H9 (cell line): ENCODE measurements around the gene PLXNA2. TPM values are rescaled to one million over a fixed set of nuclear protein-coding genes. Genes with fewer than 3 reads are reported as not detected.

ENCODE experiments used
- DNase-seq: peaks from one replicate; pipeline ENCODE4 v3.0.0-alpha.2; 2017
- H2AFZ ChIP-seq: one replicate; pipeline ENCODE4 v1.6.1; 2013; ENCODE audit warnings: mild to moderate bottlenecking, low read length, control low read depth, moderate library complexity
- H2AK5ac ChIP-seq: 2 replicates; pipeline ENCODE4 v1.6.1; 2013; ENCODE audit warnings: low read length, control low read depth, mixed read lengths; ENCODE audit not compliant: insufficient read length
- H2BK120ac ChIP-seq: one replicate; pipeline ENCODE4 v1.6.1; 2013; ENCODE audit warnings: low read depth, mild to moderate bottlenecking, low read length, control low read depth, inconsistent platforms; ENCODE audit not compliant: poor library complexity, severe bottlenecking
- H2BK12ac ChIP-seq: 2 replicates; pipeline ENCODE4 v1.6.1; 2013; ENCODE audit warnings: low read length, control low read depth, mixed read lengths, low read depth; ENCODE audit not compliant: insufficient read length
- H2BK15ac ChIP-seq: 2 replicates; pipeline ENCODE4 v1.6.1; 2013; ENCODE audit warnings: low read depth, low read length, control low read depth
- H2BK20ac ChIP-seq: one replicate; pipeline ENCODE4 v1.6.1; 2013; ENCODE audit warnings: low read depth, mild to moderate bottlenecking, low read length, control low read depth, inconsistent platforms; ENCODE audit not compliant: poor library complexity, severe bottlenecking
- H2BK5ac ChIP-seq: 2 replicates; pipeline ENCODE4 v1.6.1; 2013; ENCODE audit warnings: low read length, control low read depth, mixed read lengths; ENCODE audit not compliant: insufficient read length
- H3K14ac ChIP-seq: 2 replicates; pipeline ENCODE4 v1.6.1; 2013; ENCODE audit warnings: low read length, control low read depth; ENCODE audit not compliant: insufficient read depth
- H3K18ac ChIP-seq: 2 replicates; pipeline ENCODE4 v1.6.1; 2013; ENCODE audit warnings: low read depth, mild to moderate bottlenecking, mixed read lengths, low read length, control low read depth; ENCODE audit not compliant: insufficient read length
- H3K23ac ChIP-seq: 2 replicates; pipeline ENCODE4 v1.6.1; 2013; ENCODE audit warnings: low read length, control low read depth, mixed read lengths, low read depth; ENCODE audit not compliant: insufficient read length
- H3K23me2 ChIP-seq: 2 replicates; pipeline ENCODE4 v1.6.1; 2013; ENCODE audit warnings: low read depth, mild to moderate bottlenecking, mixed read lengths, low read length, control low read depth; ENCODE audit not compliant: insufficient read length, poor library complexity, severe bottlenecking
- H3K27ac ChIP-seq: 2 replicates; pipeline ENCODE4 v1.5.1; 2013; ENCODE audit warnings: low read length, control low read depth, mixed read lengths, low read depth; ENCODE audit not compliant: insufficient read length
- H3K27me3 ChIP-seq: 2 replicates; pipeline ENCODE4 v1.6.1; 2013; ENCODE audit warnings: low read length, control low read depth, inconsistent platforms; ENCODE audit not compliant: insufficient read depth
- H3K4ac ChIP-seq: 2 replicates; pipeline ENCODE4 v1.6.1; 2013; ENCODE audit warnings: low read depth, mild to moderate bottlenecking, control low read depth, inconsistent platforms, low read length, moderate library complexity
- H3K4me1 ChIP-seq: 2 replicates; pipeline ENCODE4 v1.6.1; 2013; ENCODE audit warnings: low read length, control low read depth, inconsistent platforms; ENCODE audit not compliant: insufficient read depth
- H3K4me2 ChIP-seq: 2 replicates; pipeline ENCODE4 v1.6.1; 2013; ENCODE audit warnings: low read length, control low read depth, mixed read lengths; ENCODE audit not compliant: insufficient read length, insufficient read depth
- H3K56ac ChIP-seq: 2 replicates; pipeline ENCODE4 v1.6.1; 2013; ENCODE audit warnings: low read depth, mild to moderate bottlenecking, mixed read lengths, low read length, control low read depth; ENCODE audit not compliant: insufficient read length
- H3K79me1 ChIP-seq: 2 replicates; pipeline ENCODE4 v1.6.1; 2013; ENCODE audit warnings: low read depth, mild to moderate bottlenecking, moderate library complexity, low read length, control low read depth, inconsistent platforms; ENCODE audit not compliant: insufficient read depth, poor library complexity, severe bottlenecking
- H3K79me2 ChIP-seq: 2 replicates; pipeline ENCODE4 v1.6.1; 2013; ENCODE audit warnings: low read length, control low read depth, inconsistent platforms; ENCODE audit not compliant: insufficient read depth
- H3K9ac ChIP-seq: 2 replicates; pipeline ENCODE4 v1.6.1; 2013; ENCODE audit warnings: low read length, control low read depth, mixed read lengths; ENCODE audit not compliant: insufficient read length; ENCODE audit errors: extremely low read depth
- H3K9me3 ChIP-seq: one replicate; pipeline ENCODE4 v1.6.1; 2013; ENCODE audit warnings: low read depth, low read length, inconsistent platforms; ENCODE audit not compliant: control insufficient read depth
- H3T11ph ChIP-seq: one replicate; pipeline ENCODE4 v1.6.1; 2013; ENCODE audit warnings: mild to moderate bottlenecking, low read length, control low read depth, inconsistent platforms
- H4K20me1 ChIP-seq: one replicate; pipeline ENCODE4 v1.6.1; 2013; ENCODE audit not compliant: control insufficient read depth, insufficient read length, insufficient read depth
- H4K5ac ChIP-seq: 2 replicates; pipeline ENCODE4 v1.6.1; 2013; ENCODE audit warnings: low read depth, mild to moderate bottlenecking, mixed read lengths, low read length, control low read depth; ENCODE audit not compliant: insufficient read length
- H4K8ac ChIP-seq: replicated peaks from 2 replicates; pipeline ENCODE4 v1.6.1; 2013; ENCODE audit warnings: low read length, control low read depth, mixed read lengths, low read depth; ENCODE audit not compliant: insufficient read length
- H4K91ac ChIP-seq: 2 replicates; pipeline ENCODE4 v1.6.1; 2013; ENCODE audit warnings: low read depth, mild to moderate bottlenecking, moderate library complexity, mixed read lengths, low read length, control low read depth; ENCODE audit not compliant: insufficient read length
- H3K27ac Mint-ChIP-seq, 3 experiments: 2 replicates in 2 of 3; 3 replicates in 1 of 3; pipeline ENCODE4 v1.8.0; 2020 to 2021; ENCODE audit warnings: mixed read lengths in 3 of 3, mild to moderate bottlenecking in 1 of 3, moderate library complexity in 1 of 3
- H3K27me3 Mint-ChIP-seq: 2 replicates; pipeline ENCODE4 v1.8.0; 2021; ENCODE audit warnings: low read depth, mild to moderate bottlenecking, moderate library complexity, mixed read lengths
- H3K36me3 Mint-ChIP-seq, 3 experiments: 2 replicates in 2 of 3; 3 replicates in 1 of 3; pipeline ENCODE4 v1.8.0; 2020 to 2021; ENCODE audit warnings: low read depth in 3 of 3, mixed read lengths in 3 of 3; ENCODE audit not compliant: insufficient read depth in 1 of 3
- H3K4me1 Mint-ChIP-seq, 2 experiments: 2 replicates each; pipeline ENCODE4 v1.8.0; 2020; ENCODE audit warnings: mixed read lengths in 2 of 2
- H3K4me3 Mint-ChIP-seq, 2 experiments: 2 replicates in 1 of 2; 3 replicates in 1 of 2; pipeline ENCODE4 v1.8.0; 2020 to 2021; ENCODE audit warnings: mild to moderate bottlenecking in 2 of 2, mixed read lengths in 2 of 2, moderate library complexity in 1 of 2
- H3K9me3 Mint-ChIP-seq, 2 experiments: 2 replicates in 1 of 2; 3 replicates in 1 of 2; pipeline ENCODE4 v1.8.0; 2020; ENCODE audit warnings: mild to moderate bottlenecking in 2 of 2, mixed read lengths in 2 of 2, moderate library complexity in 1 of 2
- WGBS: extraction: QIAGEN DNeasy Blood & Tissue Kit; methylation state at CpG from one replicate; pipeline ENCODE4 v1.1.7; 2013; ENCODE audit warnings: missing lambda C conversion rate, low lambda C conversion rate, mixed read lengths; ENCODE audit not compliant: insufficient read length; ENCODE audit errors: extremely low coverage; 5-methylcytosine and 5-hydroxymethylcytosine counted together
- total RNA-seq: library from RNA; stranded (reverse); gene quantifications from 2 replicates; pipeline ENCODE4 v1.2.1, GENCODE V29; 2021
- TF ChIP-seq, protein P1 (sequence below): fragments of 200-600 bp; sonication (generic); conservative IDR thresholded peaks from 3 replicates; pipeline ENCODE4 v1.8.0; 2021; ENCODE audit warnings: antibody characterized with exemption, mild to moderate bottlenecking

PLXNA2 gene
- total RNA-seq, 1 experiment from 2014 or later: 0.57 TPM

DNA sequence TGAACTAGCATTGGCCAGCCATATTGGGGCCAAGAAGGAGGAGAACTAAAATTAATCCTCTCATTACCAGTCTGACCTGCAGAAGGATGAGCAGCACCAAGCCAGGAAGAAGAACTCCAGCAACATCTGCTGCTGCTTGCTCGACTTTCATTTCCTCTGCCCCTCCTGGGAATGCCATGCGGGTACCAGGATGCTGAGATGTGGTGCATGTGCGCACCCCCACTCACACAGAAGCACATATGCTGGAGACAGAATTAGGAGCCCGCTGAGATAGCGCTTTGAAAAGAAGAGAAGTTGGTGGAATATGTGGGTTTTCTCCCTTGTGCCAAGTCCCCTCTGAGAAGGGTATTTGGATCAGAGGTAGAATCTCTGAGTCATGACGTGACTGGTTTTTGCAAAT lies 70.4 kb downstream of the PLXNA2 start:
- no peak overlapping the region for H2AK5ac ChIP-seq
- no peak overlapping the region for H2BK12ac ChIP-seq
- H3K4me2 ChIP-seq: no peak overlapping the region
- Mint-ChIP-seq H3K9me3 (no peaks in the 10 kb centered on the region), H3K27me3 (no peaks in the 10 kb centered on the region; the same call in 1 of the 2 replicates), H3K4me1 (peaks cover 40 to 43% of the 10 kb centered on the region in 2 experiments), H3K36me3 (no peaks in the 10 kb centered on the region), H3K27ac (no peak overlapping the region), H3K4me3 (no peak overlapping the region)
- DNase-seq: no peak
- H3K9ac ChIP-seq: no peak overlapping the region
- no peak overlapping the region for H3K18ac ChIP-seq
- no peak overlapping the region for H3T11ph ChIP-seq
- H2BK120ac ChIP-seq: no peak overlapping the region
- no peak overlapping the region for H4K8ac ChIP-seq
- no peak overlapping the region for H2BK15ac ChIP-seq
- no peak overlapping the region for H3K14ac ChIP-seq
- no peak overlapping the region for H2AFZ ChIP-seq
- no peaks in the 10 kb centered on the region for H3K79me2 ChIP-seq
- H3K23me2 ChIP-seq: no peaks in the 10 kb centered on the region
- H3K79me1 ChIP-seq: no peaks in the 10 kb centered on the region
- no peaks in the 10 kb centered on the region for H3K9me3 ChIP-seq
- no peak overlapping the region for H3K56ac ChIP-seq
- no peak overlapping the region for H3K4ac ChIP-seq
- H4K5ac ChIP-seq: no peak overlapping the region
- no peak overlapping the region for H4K91ac ChIP-seq
- no peak overlapping the region for H2BK20ac ChIP-seq
- no peak overlapping the region for H3K27ac ChIP-seq
- no peak overlapping the region for H3K23ac ChIP-seq
- WGBS: no CpG with 5 or more reads among the region's 6 CpGs
- no peaks in the 10 kb centered on the region for H4K20me1 ChIP-seq
- H3K27me3 ChIP-seq: no peaks in the 10 kb centered on the region
- H3K4me1 ChIP-seq: peaks cover 3% of the 10 kb centered on the region; the same call in 1 of the 2 replicates
- TF ChIP-seq, protein P1, sequence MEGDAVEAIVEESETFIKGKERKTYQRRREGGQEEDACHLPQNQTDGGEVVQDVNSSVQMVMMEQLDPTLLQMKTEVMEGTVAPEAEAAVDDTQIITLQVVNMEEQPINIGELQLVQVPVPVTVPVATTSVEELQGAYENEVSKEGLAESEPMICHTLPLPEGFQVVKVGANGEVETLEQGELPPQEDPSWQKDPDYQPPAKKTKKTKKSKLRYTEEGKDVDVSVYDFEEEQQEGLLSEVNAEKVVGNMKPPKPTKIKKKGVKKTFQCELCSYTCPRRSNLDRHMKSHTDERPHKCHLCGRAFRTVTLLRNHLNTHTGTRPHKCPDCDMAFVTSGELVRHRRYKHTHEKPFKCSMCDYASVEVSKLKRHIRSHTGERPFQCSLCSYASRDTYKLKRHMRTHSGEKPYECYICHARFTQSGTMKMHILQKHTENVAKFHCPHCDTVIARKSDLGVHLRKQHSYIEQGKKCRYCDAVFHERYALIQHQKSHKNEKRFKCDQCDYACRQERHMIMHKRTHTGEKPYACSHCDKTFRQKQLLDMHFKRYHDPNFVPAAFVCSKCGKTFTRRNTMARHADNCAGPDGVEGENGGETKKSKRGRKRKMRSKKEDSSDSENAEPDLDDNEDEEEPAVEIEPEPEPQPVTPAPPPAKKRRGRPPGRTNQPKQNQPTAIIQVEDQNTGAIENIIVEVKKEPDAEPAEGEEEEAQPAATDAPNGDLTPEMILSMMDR: no peak
- no peak overlapping the region for H2BK5ac ChIP-seq
